Parathyroid adenoma (tissue), 2 donors: ENCODE measurements around the gene GARRE1.

Source experiments
- H2AFZ ChIP-seq: fragments of 300-600 bp; sonication (generic); one replicate; pipeline ENCODE4 v1.7.0; 2017; ENCODE audit warnings: antibody characterized with exemption, mild to moderate bottlenecking
- H3K27ac ChIP-seq: fragments of 300-600 bp; sonication (generic); one replicate; pipeline ENCODE4 v1.7.0; 2017
- H3K27me3 ChIP-seq: fragments of 300-600 bp; sonication (generic); one replicate; pipeline ENCODE4 v1.7.0; 2017; ENCODE audit warnings: low read length; ENCODE audit not compliant: control insufficient read depth, insufficient read depth
- H3K36me3 ChIP-seq: fragments of 300-600 bp; sonication (generic); one replicate; pipeline ENCODE4 v1.7.0; 2017; ENCODE audit warnings: low read length; ENCODE audit not compliant: control insufficient read depth, insufficient read depth
- H3K4me1 ChIP-seq: fragments of 300-600 bp; sonication (generic); one replicate; pipeline ENCODE4 v1.7.0; 2017; ENCODE audit warnings: control low read depth
- H3K4me2 ChIP-seq: fragments of 300-600 bp; sonication (generic); one replicate; pipeline ENCODE4 v1.7.0; 2017; ENCODE audit warnings: low read length
- H3K4me3 ChIP-seq: fragments of 300-600 bp; sonication (generic); one replicate; pipeline ENCODE4 v1.7.0; 2017; ENCODE audit warnings: low read depth, low read length
- H3K79me2 ChIP-seq: fragments of 300-600 bp; sonication (generic); one replicate; pipeline ENCODE4 v1.7.0; 2017; ENCODE audit warnings: control low read depth
- H3K9ac ChIP-seq: fragments of 300-600 bp; sonication (generic); one replicate; pipeline ENCODE4 v1.7.0; 2017; ENCODE audit warnings: mild to moderate bottlenecking
- H3K9me3 ChIP-seq: fragments of 300-600 bp; sonication (generic); one replicate; pipeline ENCODE4 v1.7.0; 2017; ENCODE audit warnings: low read length; ENCODE audit not compliant: control insufficient read depth
- CTCF ChIP-seq: fragments of 300-600 bp; sonication (generic); IDR thresholded peaks from one replicate; pipeline ENCODE4 v1.7.0; 2017; ENCODE audit warnings: antibody characterized with exemption, mild to moderate bottlenecking
- donor health status: primary hyperparathyroidism.

Gene GARRE1

GRCh38 chr19:34291235-34291634 is 36.9 kb downstream of the GARRE1 start:
- Histone ChIP-seq H3K27ac (no peak overlapping the region), H3K79me2 (peaks cover 43% of the 10 kb centered on the region), H3K4me1 (no peaks in the 10 kb centered on the region), H3K4me2 (no peak overlapping the region), H3K9me3 (no peaks in the 10 kb centered on the region), H3K27me3 (no peaks in the 10 kb centered on the region), H2AFZ (no peak overlapping the region), H3K4me3 (no peak overlapping the region), H3K36me3 (no peaks in the 10 kb centered on the region), H3K9ac (no peak overlapping the region)
- no peak for TF ChIP-seq CTCF

- Histone ChIP-seq H3K9me3 (no peaks in the 10 kb centered on the region), H3K27me3 (no peaks in the 10 kb centered on the region), H3K79me2 (peaks cover 21% of the 10 kb centered on the region), H3K4me1 (no peaks in the 10 kb centered on the region), H3K27ac (no peak overlapping the region), H3K36me3 (no peaks in the 10 kb centered on the region), H3K9ac (no peak overlapping the region), H3K4me3 (no peak overlapping the region), H2AFZ (no peak overlapping the region), H3K4me2 (no peak overlapping the region)
- TF ChIP-seq CTCF, result no peak
Measured at GRCh38 chr19:34295103-34295502, 40.7 kb downstream of the GARRE1 start.

- Histone ChIP-seq H3K4me3 (no peak overlapping the region), H3K9me3 (no peaks in the 10 kb centered on the region), H3K4me1 (no peaks in the 10 kb centered on the region), H3K4me2 (no peak overlapping the region), H2AFZ (no peak overlapping the region), H3K27me3 (no peaks in the 10 kb centered on the region), H3K79me2 (peaks cover 16% of the 10 kb centered on the region), H3K36me3 (no peaks in the 10 kb centered on the region), H3K27ac (no peak overlapping the region), H3K9ac (no peak overlapping the region)
- no peak for TF ChIP-seq CTCF
Measured at GRCh38 chr19:34298891-34299520, 44.7 kb downstream of the GARRE1 start.

GRCh38 chr19:34299576-34299975 is 45.2 kb downstream of the GARRE1 start:
- Histone ChIP-seq H3K36me3 (no peaks in the 10 kb centered on the region), H3K4me3 (no peak overlapping the region), H3K27me3 (no peaks in the 10 kb centered on the region), H3K9ac (no peak overlapping the region), H3K4me2 (no peak overlapping the region), H2AFZ (no peak overlapping the region), H3K4me1 (no peaks in the 10 kb centered on the region), H3K79me2 (peaks cover 16% of the 10 kb centered on the region), H3K9me3 (no peaks in the 10 kb centered on the region), H3K27ac (no peak overlapping the region)
- TF ChIP-seq CTCF, result no peak

- no peaks in the 10 kb centered on the region for H3K36me3 ChIP-seq
- H3K4me2 ChIP-seq, result no peak overlapping the region
- no peaks in the 10 kb centered on the region for H3K9me3 ChIP-seq
- H3K4me1 ChIP-seq, result no peaks in the 10 kb centered on the region
- H3K9ac ChIP-seq, result no peak overlapping the region
- TF ChIP-seq CTCF, result no peak
- no peak overlapping the region for H3K27ac ChIP-seq
- no peak overlapping the region for H2AFZ ChIP-seq
- no peak overlapping the region for H3K4me3 ChIP-seq
- H3K27me3 ChIP-seq, result no peaks in the 10 kb centered on the region
- peaks cover 15% of the 10 kb centered on the region for H3K79me2 ChIP-seq
Measured at GRCh38 chr19:34300380-34300779, 46.0 kb downstream of the GARRE1 start.
